Activated CD4-positive, alpha-beta T cell treated with anti-CD3 and anti-CD28 coated beads for 24 hours (primary cell): ENCODE measurements around the gene FKBP1C.
"Not testable (repeated sequence)": the region's sequence is repeated elsewhere in the genome, so short reads cannot be mapped to it uniquely, and the experiment has no call there.

ENCODE experiments used
- DNase-seq, 2 donors: peaks; one replicate each; pipeline ENCODE4 v3.0.0-alpha.2; 2020; ENCODE audit warnings: low read depth in 2 of 2

FKBP1C gene

GRCh38 chr6:63211343-63211742 is at the start of gene FKBP1C:
FKBP1C (plus strand) TSS chr6:63211469.
- not testable (repeated sequence) for DNase-seq

- not testable (repeated sequence) for DNase-seq
Observed at GRCh38 chr6:63164047-63164803, 47.0 kb upstream of the FKBP1C start.

GRCh38 chr6:63174173-63174572 is 37.1 kb upstream of the FKBP1C start:
- DNase-seq, result no peak

GRCh38 chr6:63176181-63176580 is 35.1 kb upstream of the FKBP1C start:
- no peak for DNase-seq

- no peak for DNase-seq
Observed at GRCh38 chr6:63180367-63180766, 30.9 kb upstream of the FKBP1C start.

- DNase-seq, result no peak
Observed at GRCh38 chr6:63186970-63187369, 24.3 kb upstream of the FKBP1C start.

- DNase-seq, result no peak
Observed at GRCh38 chr6:63188828-63189227, 22.4 kb upstream of the FKBP1C start.

- DNase-seq, result no peak
Observed at GRCh38 chr6:63193324-63193723, 17.9 kb upstream of the FKBP1C start.

GRCh38 chr6:63197741-63198140 is 13.5 kb upstream of the FKBP1C start:
- no peak for DNase-seq

- DNase-seq, result no peak
Observed at GRCh38 chr6:63213325-63213724, 2.1 kb downstream of the FKBP1C start.

GRCh38 chr6:63214816-63215215 is 3.5 kb downstream of the FKBP1C start:
- DNase-seq, result no peak

GRCh38 chr6:63224179-63224578 is 12.9 kb downstream of the FKBP1C start:
- DNase-seq, result no peak

GRCh38 chr6:63225987-63226386 is 14.7 kb downstream of the FKBP1C start:
- not testable (repeated sequence) for DNase-seq

GRCh38 chr6:63227928-63228894 is 16.9 kb downstream of the FKBP1C start:
- DNase-seq, result not testable (repeated sequence)

- not testable (repeated sequence) for DNase-seq
Observed at GRCh38 chr6:63230027-63230426, 18.8 kb downstream of the FKBP1C start.

- not testable (repeated sequence) for DNase-seq
Observed at GRCh38 chr6:63230511-63230910, 19.2 kb downstream of the FKBP1C start.

GRCh38 chr6:63236398-63236817 is 25.1 kb downstream of the FKBP1C start:
- no peak for DNase-seq

GRCh38 chr6:63245420-63245819 is 34.2 kb downstream of the FKBP1C start:
- no peak for DNase-seq

GRCh38 chr6:63245909-63246308 is 34.6 kb downstream of the FKBP1C start:
- DNase-seq, result no peak

- no peak for DNase-seq
Observed at GRCh38 chr6:63246581-63246980, 35.3 kb downstream of the FKBP1C start.

- DNase-seq, result no peak
Observed at GRCh38 chr6:63249875-63250482, 38.7 kb downstream of the FKBP1C start.

GRCh38 chr6:63259153-63259552 is 47.9 kb downstream of the FKBP1C start:
- no peak for DNase-seq
